Breast epithelium (tissue), 3 donors: ENCODE measurements around the gene FBXW2.

Experiments used
- CTCF ChIP-seq, 3 donors: fragments of 450-650 bp; IDR thresholded peaks; one replicate each; pipeline ENCODE4 v1.5.1; 2016 to 2017; ENCODE audit warnings: antibody characterized with exemption in 3 of 3, mild to moderate bottlenecking in 3 of 3, moderate library complexity in 3 of 3
- POLR2A ChIP-seq: fragments of 450-650 bp; IDR thresholded peaks from one replicate; pipeline ENCODE4 v1.6.1; 2016; ENCODE audit warnings: antibody characterized with exemption, mild to moderate bottlenecking, moderate library complexity
- POLR2AphosphoS5 ChIP-seq, 3 donors: sonication (generic); formaldehyde crosslinking; IDR thresholded peaks; one replicate each; pipeline ENCODE4 v1.6.1; 2017; ENCODE audit warnings: antibody characterized with exemption in 3 of 3

- TF ChIP-seq CTCF (IDR thresholded peaks at IDR 0.05) (no peak), POLR2A (no peak), POLR2AphosphoS5 (IDR thresholded peaks at IDR 0.05) (no peak)
These were observed 81.2 kb downstream of the FBXW2 start for GRCh38 chr9:120711841-120712538.
